CD4-positive, alpha-beta T cell treated with Interleukin-15 for 4 hours (primary cell): ENCODE measurements around the gene GBP6.
"Not testable (repeated sequence)": the region's sequence is repeated elsewhere in the genome, so short reads cannot be mapped to it uniquely, and the experiment has no call there.

ENCODE experiments used
- DNase-seq: peaks from one replicate; pipeline ENCODE4 v3.0.0-alpha.2; 2020; ENCODE audit warnings: low spot score

The GBP6 gene

GRCh38 chr1:89369331-89369730, 5.5 kb downstream of the GBP6 start:
- DNase-seq = no peak

- not testable (repeated sequence) for DNase-seq
These were observed 10.0 kb downstream of the GBP6 start for GRCh38 chr1:89373810-89374209.

- no peak for DNase-seq
These were observed 14.1 kb downstream of the GBP6 start for GRCh38 chr1:89378001-89378400.

DNA sequence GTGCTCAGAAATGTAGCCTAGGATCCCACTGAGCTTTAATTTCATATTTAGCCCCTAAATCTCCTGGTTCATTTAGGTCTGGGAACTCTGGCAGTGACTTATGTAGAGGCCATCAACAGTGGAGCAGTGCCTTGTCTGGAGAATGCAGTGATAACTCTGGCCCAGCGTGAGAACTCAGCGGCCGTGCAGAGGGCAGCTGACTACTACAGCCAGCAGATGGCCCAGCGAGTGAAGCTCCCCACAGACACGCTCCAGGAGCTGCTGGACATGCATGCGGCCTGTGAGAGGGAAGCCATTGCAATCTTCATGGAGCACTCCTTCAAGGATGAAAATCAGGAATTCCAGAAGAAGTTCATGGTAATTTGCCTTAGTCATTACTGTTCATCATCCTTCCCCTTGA, 17.8 kb downstream of the GBP6 start:
- DNase-seq = no peak

- no peak for DNase-seq
These were observed 18.6 kb downstream of the GBP6 start for GRCh38 chr1:89382479-89382878.

DNA sequence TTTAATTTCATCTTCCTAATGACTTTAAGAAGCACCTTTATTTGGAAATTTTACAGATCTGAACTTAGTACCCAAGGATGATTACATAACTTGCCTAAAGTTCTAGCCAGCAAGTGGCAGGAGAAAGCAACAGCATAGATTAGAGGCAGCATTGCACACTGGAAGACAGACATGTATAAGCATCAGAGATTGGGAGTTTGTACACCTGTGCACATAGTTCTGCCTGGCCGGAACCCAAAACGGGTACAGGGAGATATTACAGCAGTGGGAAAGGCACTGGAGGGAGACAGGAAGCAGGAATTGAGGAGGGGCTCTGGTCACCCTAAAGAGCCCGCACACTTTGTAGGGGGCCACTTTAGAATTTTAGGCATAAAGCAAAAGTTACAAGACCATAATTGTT, 19.3 kb downstream of the GBP6 start:
- no peak for DNase-seq

DNA sequence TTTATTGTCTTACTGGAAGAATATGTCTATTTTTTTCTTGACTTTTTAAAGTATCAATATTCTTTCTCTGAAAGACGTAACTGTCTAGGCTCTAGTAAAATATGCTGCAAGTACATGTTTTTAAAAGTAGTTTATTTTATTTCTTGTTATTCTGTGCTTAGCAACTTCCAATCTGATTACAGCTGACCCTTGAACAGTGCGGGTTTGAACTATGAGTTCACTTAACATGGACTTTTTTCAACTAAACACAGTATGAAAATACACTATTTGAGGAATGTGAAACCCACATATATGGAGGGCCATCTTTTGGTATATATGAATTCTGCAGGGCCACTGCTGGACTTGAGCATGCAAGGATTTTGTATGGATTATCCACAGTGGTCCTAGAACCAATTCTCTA, 26.8 kb downstream of the GBP6 start:
- no peak for DNase-seq

DNA sequence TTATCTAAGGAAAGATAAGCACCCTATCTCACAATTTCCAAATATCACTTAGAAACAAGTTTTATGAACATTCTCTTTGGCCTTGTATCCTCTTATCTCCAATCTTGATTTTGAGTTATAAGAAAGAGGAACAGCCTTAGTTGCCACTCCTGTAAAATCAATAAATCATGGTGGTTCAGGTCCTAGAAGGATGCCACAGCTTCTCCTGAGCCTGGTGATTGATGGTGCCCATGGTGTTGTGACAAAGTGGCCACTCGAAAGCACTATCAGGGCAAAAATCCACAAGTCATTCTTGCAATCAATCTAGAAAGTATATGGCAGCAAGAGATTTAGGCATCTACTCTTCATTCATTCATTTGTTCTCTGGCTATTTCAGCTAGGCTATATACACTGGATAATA, 27.8 kb downstream of the GBP6 start:
- DNase-seq = no peak

- no peak for DNase-seq
These were observed 31.0 kb downstream of the GBP6 start for GRCh38 chr1:89394851-89395250.

DNA sequence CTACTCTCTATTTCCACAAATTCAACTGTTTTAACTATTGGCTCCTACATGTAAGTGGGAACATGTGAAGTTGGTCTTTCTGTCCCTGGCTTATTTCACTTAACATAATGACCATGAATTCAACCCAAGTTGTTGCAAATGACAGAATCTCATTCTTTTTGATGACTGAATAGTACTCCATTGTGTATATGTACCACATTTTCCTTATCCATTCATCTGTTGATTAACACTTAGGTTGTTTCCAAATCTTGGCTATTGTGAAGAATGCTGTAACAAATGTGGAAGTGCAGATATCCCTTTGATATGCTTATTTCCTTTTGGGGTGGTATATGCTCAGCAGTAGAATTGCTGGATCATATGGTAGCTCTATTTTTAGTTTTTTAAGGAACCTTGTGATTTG, 33.0 kb downstream of the GBP6 start:
- no peak for DNase-seq

- no peak for DNase-seq
These were observed 41.5 kb downstream of the GBP6 start for GRCh38 chr1:89405275-89405929.

DNA sequence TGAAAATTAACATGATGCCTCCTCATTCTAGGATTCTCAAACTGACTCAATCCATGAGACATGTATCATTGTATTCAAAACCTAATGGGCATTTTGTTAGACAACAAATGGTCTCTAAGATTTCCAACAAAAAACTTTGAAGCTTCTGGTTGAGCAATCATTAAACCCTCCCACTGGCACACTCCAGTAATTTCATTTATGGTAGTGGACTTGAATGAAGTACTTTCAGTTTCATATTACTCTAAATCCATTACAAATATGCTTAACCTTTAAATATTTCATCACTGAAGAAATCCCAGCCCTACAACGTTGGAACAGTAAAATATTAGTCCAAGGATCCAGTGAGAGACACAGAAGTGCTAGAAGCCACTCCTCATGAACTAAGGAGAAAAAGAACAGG, 43.5 kb downstream of the GBP6 start:
- peak; percentile 12 for DNase-seq

DNA sequence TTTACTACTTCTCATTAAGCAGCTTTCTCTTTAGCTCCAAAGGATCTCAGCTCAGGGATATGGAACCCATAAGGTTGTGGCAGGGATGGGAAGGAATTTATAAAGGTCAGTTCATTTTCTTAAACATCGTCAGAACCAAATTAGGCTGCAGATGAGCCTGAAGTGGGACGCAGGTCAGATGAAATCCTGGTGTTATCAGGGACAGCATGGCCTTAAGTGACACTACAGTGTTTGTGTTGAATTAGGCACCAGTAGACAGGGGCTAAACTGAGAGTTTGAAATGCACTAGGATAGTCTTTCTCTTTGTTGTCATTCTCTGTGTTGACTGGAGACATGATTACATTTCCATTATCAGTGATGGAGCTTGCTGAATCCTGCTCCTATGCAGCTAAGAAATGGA, 43.9 kb downstream of the GBP6 start:
- DNase-seq = not testable (repeated sequence)

- no peak for DNase-seq
These were observed 61.2 kb downstream of the GBP6 start for GRCh38 chr1:89425056-89425455.

GRCh38 chr1:89429062-89429461, 65.2 kb downstream of the GBP6 start:
- no peak for DNase-seq

DNA sequence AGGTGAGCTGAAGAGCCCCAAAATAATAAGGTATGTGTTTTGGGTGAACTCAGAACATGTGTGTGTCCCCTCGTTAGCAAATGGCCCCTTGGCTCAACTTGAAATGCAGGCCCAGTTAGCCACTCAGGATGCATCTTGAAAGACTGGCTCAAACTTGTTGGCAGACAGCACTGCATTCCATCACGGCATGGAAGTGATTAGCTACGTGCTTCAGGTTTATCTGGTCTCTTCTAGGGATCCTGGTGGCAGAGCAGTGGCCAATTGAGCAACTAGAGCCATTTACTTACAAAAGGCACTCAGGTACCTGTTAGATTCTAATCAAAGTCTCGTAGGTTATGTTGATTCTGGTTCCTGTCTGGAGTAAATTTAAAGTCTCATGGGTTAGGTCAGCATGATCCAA, 65.8 kb downstream of the GBP6 start:
- not testable (repeated sequence) for DNase-seq

- no peak for DNase-seq
These were observed 69.6 kb downstream of the GBP6 start for GRCh38 chr1:89433421-89433820.

GRCh38 chr1:89434058-89434780, 70.4 kb downstream of the GBP6 start:
- DNase-seq = not testable (repeated sequence)
